ENCODE results near the gene SERPINA12.

Gene SERPINA12

GRCh38 chr14:94547151-94547680 lies 37.9 kb upstream of the SERPINA12 start:
- H3K9ac ChIP-seq (ENCODE audit: insufficient read length): no peak overlapping the region
- no peak for TF ChIP-seq FOXP2 (optimal IDR thresholded peaks at IDR 0.05; ENCODE audit: control extremely low read depth, extremely low read length, insufficient read depth)
- TF ChIP-seq POLR2AphosphoS5 (IDR thresholded peaks at IDR 0.05; ENCODE audit: borderline replicate concordance, low read depth, low read length): no peak
- no peak for TF ChIP-seq EZH2 (IDR thresholded peaks at IDR 0.05)

GRCh38 chr14:94545131-94545841 lies 36.0 kb upstream of the SERPINA12 start:
- Histone ChIP-seq H3K9me3 (ENCODE audit: low read depth, low read length) (no peaks in the 10 kb centered on the region), H3K27ac (no peak overlapping the region), H3K9ac (ENCODE audit: insufficient read length) (no peak overlapping the region), H3K4me3 (no peak overlapping the region), H3K36me3 (ENCODE audit: insufficient read depth, low read length) (no peaks in the 10 kb centered on the region)
- TF ChIP-seq POLR2AphosphoS5 (IDR thresholded peaks at IDR 0.05; ENCODE audit: borderline replicate concordance, low read depth, low read length): no peak
- no peak for TF ChIP-seq EZH2 (IDR thresholded peaks at IDR 0.05)
- no peak for TF ChIP-seq FOXP2 (optimal IDR thresholded peaks at IDR 0.05; ENCODE audit: control extremely low read depth, extremely low read length, insufficient read depth)
- DNase-seq (ENCODE audit: low read depth, low spot score): no peak

More at GRCh38 chr14:94547151-94547680, 37.9 kb upstream of the SERPINA12 start:
- no peaks in the 10 kb centered on the region for H3K9me3 ChIP-seq (ENCODE audit: low read depth, low read length)
- no peak for DNase-seq (ENCODE audit: low read depth, low spot score)
- no peak overlapping the region for H3K4me3 ChIP-seq
- H3K36me3 ChIP-seq (ENCODE audit: insufficient read depth, low read length): no peaks in the 10 kb centered on the region
- H3K27ac ChIP-seq: no peak overlapping the region

- Histone ChIP-seq H3K36me3 (ENCODE audit: insufficient read depth, low read length) (no peaks in the 10 kb centered on the region), H3K9me3 (ENCODE audit: low read depth, low read length) (no peaks in the 10 kb centered on the region), H3K27ac (no peak overlapping the region), H3K9ac (ENCODE audit: insufficient read length) (no peak overlapping the region), H3K4me3 (no peak overlapping the region)
- no peak for TF ChIP-seq FOXP2 (optimal IDR thresholded peaks at IDR 0.05; ENCODE audit: control extremely low read depth, extremely low read length, insufficient read depth)
- no peak for TF ChIP-seq EZH2 (IDR thresholded peaks at IDR 0.05)
- no peak for TF ChIP-seq POLR2AphosphoS5 (IDR thresholded peaks at IDR 0.05; ENCODE audit: borderline replicate concordance, low read depth, low read length)
- DNase-seq (ENCODE audit: low read depth, low spot score): no peak
Measured at GRCh38 chr14:94544726-94545125, 35.5 kb upstream of the SERPINA12 start.

- H3K9me3 ChIP-seq (ENCODE audit: low read depth, low read length): no peaks in the 10 kb centered on the region
- no peak overlapping the region for H3K4me3 ChIP-seq
- DNase-seq (ENCODE audit: low read depth, low spot score): no peak
- H3K36me3 ChIP-seq (ENCODE audit: insufficient read depth, low read length): no peaks in the 10 kb centered on the region
- TF ChIP-seq POLR2AphosphoS5 (IDR thresholded peaks at IDR 0.05; ENCODE audit: borderline replicate concordance, low read depth, low read length): no peak
- TF ChIP-seq EZH2 (IDR thresholded peaks at IDR 0.05): no peak
- TF ChIP-seq FOXP2 (optimal IDR thresholded peaks at IDR 0.05; ENCODE audit: control extremely low read depth, extremely low read length, insufficient read depth): no peak
- H3K9ac ChIP-seq (ENCODE audit: insufficient read length): no peak overlapping the region
- no peak overlapping the region for H3K27ac ChIP-seq
Measured at GRCh38 chr14:94543449-94544124, 34.3 kb upstream of the SERPINA12 start.

- no peak for TF ChIP-seq FOXP2 (optimal IDR thresholded peaks at IDR 0.05; ENCODE audit: control extremely low read depth, extremely low read length, insufficient read depth)
- no peak for TF ChIP-seq EZH2 (IDR thresholded peaks at IDR 0.05)
- no peak for TF ChIP-seq POLR2AphosphoS5 (IDR thresholded peaks at IDR 0.05; ENCODE audit: borderline replicate concordance, low read depth, low read length)
Measured at GRCh38 chr14:94542811-94543440, 33.7 kb upstream of the SERPINA12 start.

GRCh38 chr14:94542111-94542810 lies 33.0 kb upstream of the SERPINA12 start:
- Histone ChIP-seq H3K4me3 (no peak overlapping the region), H3K9ac (ENCODE audit: insufficient read length) (no peak overlapping the region), H3K27ac (no peak overlapping the region), H3K9me3 (ENCODE audit: low read depth, low read length) (no peaks in the 10 kb centered on the region), H3K36me3 (ENCODE audit: insufficient read depth, low read length) (no peaks in the 10 kb centered on the region)
- TF ChIP-seq EZH2 (IDR thresholded peaks at IDR 0.05): no peak
- no peak for TF ChIP-seq POLR2AphosphoS5 (IDR thresholded peaks at IDR 0.05; ENCODE audit: borderline replicate concordance, low read depth, low read length)
- no peak for TF ChIP-seq FOXP2 (optimal IDR thresholded peaks at IDR 0.05; ENCODE audit: control extremely low read depth, extremely low read length, insufficient read depth)
- no peak for DNase-seq (ENCODE audit: low read depth, low spot score)

More at GRCh38 chr14:94542811-94543440, 33.7 kb upstream of the SERPINA12 start:
- no peak overlapping the region for H3K9ac ChIP-seq (ENCODE audit: insufficient read length)
- no peak overlapping the region for H3K4me3 ChIP-seq
- H3K9me3 ChIP-seq (ENCODE audit: low read depth, low read length): no peaks in the 10 kb centered on the region
- no peaks in the 10 kb centered on the region for H3K36me3 ChIP-seq (ENCODE audit: insufficient read depth, low read length)
- no peak for DNase-seq (ENCODE audit: low read depth, low spot score)
- H3K27ac ChIP-seq: no peak overlapping the region

GRCh38 chr14:94541234-94541975 lies 32.1 kb upstream of the SERPINA12 start:
- Histone ChIP-seq H3K9ac (ENCODE audit: insufficient read length) (no peak overlapping the region), H3K36me3 (ENCODE audit: insufficient read depth, low read length) (no peaks in the 10 kb centered on the region), H3K4me3 (no peak overlapping the region), H3K9me3 (ENCODE audit: low read depth, low read length) (no peaks in the 10 kb centered on the region), H3K27ac (no peak overlapping the region)
- DNase-seq (ENCODE audit: low read depth, low spot score): no peak
- TF ChIP-seq POLR2AphosphoS5 (IDR thresholded peaks at IDR 0.05; ENCODE audit: borderline replicate concordance, low read depth, low read length) (no peak), EZH2 (IDR thresholded peaks at IDR 0.05) (no peak), FOXP2 (optimal IDR thresholded peaks at IDR 0.05; ENCODE audit: control extremely low read depth, extremely low read length, insufficient read depth) (no peak)

All from SK-N-MC (cell line).